HG02973 (cell line): ENCODE results near the gene SELL.
A peak's percentile ranks its signal among the peaks of the same experiment; 100 is the strongest.
"Not testable (repeated sequence)": the region's sequence is repeated elsewhere in the genome, so short reads cannot be mapped to it uniquely, and the experiment has no call there.

Experiments used
- ATAC-seq: cut with Tn5 transposase; IDR thresholded peaks from one replicate; pipeline ENCODE4 v1.9.1; 2021; ENCODE audit warnings: moderate library complexity; ENCODE audit not compliant: unreplicated experiment

SELL gene

GRCh38 chr1:169711469-169712308 lies at the start of gene SELL:
Gene SELL (minus strand): TSS chr1:169711620. CDS start chr1:169711498, 122 bp downstream.
- ATAC-seq = peak; percentile 63

- ATAC-seq = no peak
These were observed 47.6 kb upstream of the SELL start for GRCh38 chr1:169759038-169759437.

GRCh38 chr1:169753549-169753948 lies 42.1 kb upstream of the SELL start:
- ATAC-seq = no peak

- ATAC-seq = no peak
These were observed 38.6 kb upstream of the SELL start for GRCh38 chr1:169750041-169750440.

GRCh38 chr1:169746550-169746949 lies 35.1 kb upstream of the SELL start:
- ATAC-seq = no peak

- no peak for ATAC-seq
These were observed 33.8 kb upstream of the SELL start for GRCh38 chr1:169745015-169745861.

GRCh38 chr1:169741666-169742394 lies 30.4 kb upstream of the SELL start:
- ATAC-seq = no peak

- ATAC-seq = no peak
These were observed 28.6 kb upstream of the SELL start for GRCh38 chr1:169739980-169740379.

GRCh38 chr1:169733924-169734323 lies 22.5 kb upstream of the SELL start, which contains the start of gene SELE:
Gene SELE (minus strand): TSS chr1:169734079. CDS start chr1:169733612, 467 bp downstream.
- ATAC-seq = no peak

- no peak for ATAC-seq
These were observed 20.0 kb upstream of the SELL start for GRCh38 chr1:169731446-169731845.

GRCh38 chr1:169729991-169730390 lies 18.6 kb upstream of the SELL start:
- ATAC-seq = no peak

- no peak for ATAC-seq
These were observed 15.9 kb upstream of the SELL start for GRCh38 chr1:169727307-169727706.

- ATAC-seq = no peak
These were observed 15.4 kb upstream of the SELL start for GRCh38 chr1:169726851-169727250.

GRCh38 chr1:169725930-169726329 lies 14.5 kb upstream of the SELL start:
- ATAC-seq = no peak

- no peak for ATAC-seq
These were observed 12.7 kb upstream of the SELL start for GRCh38 chr1:169724168-169724567.

GRCh38 chr1:169723763-169724162 lies 12.3 kb upstream of the SELL start:
- ATAC-seq = no peak

- no peak for ATAC-seq
These were observed 11.4 kb upstream of the SELL start for GRCh38 chr1:169722779-169723178.

GRCh38 chr1:169715100-169715499 lies 3.7 kb upstream of the SELL start:
- not testable (repeated sequence) for ATAC-seq

GRCh38 chr1:169713090-169713489 lies 1.7 kb upstream of the SELL start:
- not testable (repeated sequence) for ATAC-seq

GRCh38 chr1:169712309-169712631 lies 850 bp upstream of the SELL start:
- ATAC-seq = no peak

GRCh38 chr1:169708647-169709046 lies 2.8 kb downstream of the SELL start:
- ATAC-seq = no peak
